Stimulated activated CD4-positive, alpha-beta T cell treated with anti-CD3 and anti-CD28 coated beads, Interleukin-4, amount 100 ng/mL, for 4 hours (primary cell): ENCODE data around the gene MSTN.
"Not testable (repeated sequence)": the region's sequence is repeated elsewhere in the genome, so short reads cannot be mapped to it uniquely, and the experiment has no call there.

ENCODE experiments used
- DNase-seq, 2 experiments: peaks; one replicate each; pipeline ENCODE4 v3.0.0-alpha.2; 2020

Gene MSTN

DNA sequence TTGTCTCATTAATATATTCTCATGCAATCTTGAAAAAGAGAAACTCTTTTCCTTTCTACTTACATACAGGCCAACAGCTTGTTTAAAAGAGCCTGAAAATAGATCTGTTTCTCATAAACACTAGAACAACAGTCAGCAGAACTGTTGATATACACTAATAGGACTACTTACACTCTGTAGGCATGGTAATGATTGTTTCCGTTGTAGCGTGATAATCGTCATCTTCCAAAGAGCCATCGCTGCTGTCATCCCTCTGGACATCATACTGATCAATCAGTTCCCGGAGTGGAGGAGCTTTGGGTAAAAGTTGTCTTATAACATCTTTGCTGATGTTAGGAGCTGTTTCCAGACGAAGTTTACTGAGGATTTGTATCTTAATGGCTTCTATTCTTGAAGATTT lies 476 bp downstream of the MSTN start:
- DNase-seq, result no peak

GRCh38 chr2:190060626-190061025 lies 1.9 kb downstream of the MSTN start:
- no peak for DNase-seq

DNA sequence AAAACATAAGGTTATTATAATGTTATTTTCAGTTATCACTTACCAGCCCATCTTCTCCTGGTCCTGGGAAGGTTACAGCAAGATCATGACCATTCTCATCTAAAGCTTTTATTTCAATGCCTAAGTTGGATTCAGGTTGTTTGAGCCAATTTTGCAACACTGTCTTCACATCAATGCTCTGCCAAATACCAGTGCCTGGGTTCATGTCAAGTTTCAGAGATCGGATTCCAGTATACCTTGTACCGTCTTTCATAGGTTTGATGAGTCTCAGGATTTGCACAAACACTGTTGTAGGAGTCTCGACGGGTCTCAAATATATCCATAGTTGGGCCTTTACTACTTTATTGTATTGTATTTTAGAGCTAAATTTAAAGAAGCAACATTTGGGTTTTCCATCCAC lies 2.5 kb downstream of the MSTN start:
- no peak for DNase-seq

DNA sequence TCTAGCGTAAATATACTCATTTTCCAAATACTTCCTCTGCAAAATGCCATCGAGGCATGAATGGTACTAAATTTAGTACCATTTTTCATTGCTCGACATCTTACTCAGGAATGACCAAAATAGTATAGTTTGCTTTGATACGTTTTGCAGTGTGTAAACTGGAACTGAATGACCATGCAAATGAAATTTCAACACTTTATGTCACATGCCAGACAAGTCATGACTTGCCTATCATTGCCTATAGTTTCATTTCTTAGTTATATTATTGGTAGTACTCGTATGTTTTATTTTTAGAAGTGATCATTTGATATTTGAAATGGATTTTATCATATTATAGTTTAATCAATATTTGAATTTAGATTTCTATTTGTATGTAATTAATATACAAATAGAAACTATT lies 9.1 kb downstream of the MSTN start:
- no peak for DNase-seq

DNA sequence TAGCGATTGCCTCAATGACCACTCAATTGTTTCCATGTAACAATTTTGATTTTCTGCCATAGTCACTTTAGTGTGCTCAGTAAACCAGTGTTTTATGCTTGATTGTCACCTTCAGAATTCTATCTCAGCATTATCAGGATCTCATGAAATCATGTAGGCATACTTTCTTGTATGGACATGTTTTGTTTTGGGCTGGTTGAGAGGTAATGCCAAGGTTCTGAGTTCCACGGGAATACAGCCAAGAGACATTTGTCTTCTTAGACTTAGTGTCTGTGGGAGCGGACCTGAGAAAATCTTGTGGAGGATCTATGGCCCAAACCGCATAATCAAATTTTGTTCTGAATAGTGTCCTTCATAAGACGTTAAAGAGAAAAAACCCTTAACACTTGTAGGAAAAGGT lies 10.2 kb downstream of the MSTN start:
- DNase-seq, result no peak

GRCh38 chr2:190051223-190051622 lies 11.3 kb downstream of the MSTN start:
- no peak for DNase-seq

DNA sequence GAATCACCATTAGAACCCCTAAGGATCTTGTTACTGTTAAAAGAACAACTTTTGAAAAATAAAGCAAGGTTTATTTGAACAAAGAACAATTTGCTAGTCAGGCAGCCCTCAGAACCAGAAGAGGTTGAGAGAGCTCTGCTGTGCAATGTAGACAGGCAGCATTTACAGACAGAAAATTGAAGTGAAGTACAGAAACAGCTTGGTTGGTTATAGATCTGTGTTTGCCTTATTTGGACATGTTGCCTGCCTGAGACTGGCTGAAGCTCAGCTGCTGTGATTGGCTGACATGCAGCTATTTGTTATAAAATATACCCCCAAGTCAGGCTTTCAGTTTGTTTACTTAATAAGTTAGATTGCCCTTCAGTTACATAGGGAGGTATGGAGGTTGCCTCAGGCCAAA lies 12.5 kb downstream of the MSTN start:
- DNase-seq, result no peak

- no peak for DNase-seq
These were observed 17.7 kb downstream of the MSTN start for GRCh38 chr2:190044866-190045265.

DNA sequence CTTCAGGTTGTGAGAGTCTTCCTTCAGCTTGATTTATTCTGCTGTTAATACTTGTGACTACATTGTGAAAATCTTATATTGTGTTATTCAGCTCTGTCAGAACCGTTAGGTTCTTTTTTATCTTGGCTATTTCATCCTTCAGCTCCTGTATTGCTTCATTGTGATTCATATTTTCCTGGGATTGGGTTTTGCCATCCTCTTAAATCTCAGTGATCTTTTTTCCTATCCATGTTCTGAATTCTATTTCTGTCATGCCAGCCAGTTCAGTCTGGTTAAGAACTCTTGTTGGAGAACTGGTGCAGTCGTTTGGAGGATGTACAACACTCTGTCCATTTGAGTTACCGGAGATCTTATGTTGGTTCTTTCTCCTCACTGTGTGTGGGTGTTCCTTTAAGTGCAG lies 19.1 kb downstream of the MSTN start:
- DNase-seq, result no peak

GRCh38 chr2:190036071-190036470 lies 26.5 kb downstream of the MSTN start:
- no peak for DNase-seq

DNA sequence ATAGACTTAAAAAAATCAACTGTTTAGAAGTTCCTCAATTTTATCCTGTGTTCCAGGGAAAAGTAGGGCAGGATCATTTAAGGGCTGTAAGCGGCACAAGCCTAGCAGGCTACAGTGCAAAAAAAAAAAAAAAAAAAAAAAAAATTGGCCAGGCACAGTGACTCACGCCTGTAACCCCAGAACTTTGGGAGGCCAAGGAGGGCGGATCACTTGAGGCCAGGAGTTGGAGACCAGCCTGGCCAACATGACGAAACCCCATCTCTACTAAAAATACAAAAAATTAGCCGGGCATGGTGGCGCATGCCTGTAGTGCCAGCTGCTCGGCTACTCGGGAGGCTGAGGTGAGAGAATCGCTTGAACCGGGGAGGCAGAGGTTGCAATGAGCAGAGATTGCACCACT lies 28.1 kb downstream of the MSTN start:
- not testable (repeated sequence) for DNase-seq

GRCh38 chr2:190031969-190032618 lies 30.4 kb downstream of the MSTN start:
- DNase-seq, result no peak

DNA sequence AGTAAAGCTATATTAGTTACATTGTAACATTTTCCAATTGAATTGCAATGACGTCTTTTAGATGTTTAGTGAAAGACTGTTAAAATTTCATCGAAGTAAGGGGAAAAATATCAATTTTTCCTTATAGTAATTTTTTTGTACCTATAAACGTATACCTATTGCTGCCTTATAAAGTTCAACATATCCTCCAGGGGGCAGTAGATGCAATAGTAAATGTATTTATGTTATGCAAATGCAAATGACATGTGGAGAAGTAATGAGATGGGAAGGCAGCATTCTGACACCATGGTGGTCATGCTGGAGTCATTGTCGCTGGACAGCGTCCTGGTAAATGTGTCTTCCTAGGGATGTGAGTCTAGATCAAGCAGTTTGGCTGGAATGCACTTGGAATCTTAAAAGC lies 38.7 kb downstream of the MSTN start:
- DNase-seq, result no peak

DNA sequence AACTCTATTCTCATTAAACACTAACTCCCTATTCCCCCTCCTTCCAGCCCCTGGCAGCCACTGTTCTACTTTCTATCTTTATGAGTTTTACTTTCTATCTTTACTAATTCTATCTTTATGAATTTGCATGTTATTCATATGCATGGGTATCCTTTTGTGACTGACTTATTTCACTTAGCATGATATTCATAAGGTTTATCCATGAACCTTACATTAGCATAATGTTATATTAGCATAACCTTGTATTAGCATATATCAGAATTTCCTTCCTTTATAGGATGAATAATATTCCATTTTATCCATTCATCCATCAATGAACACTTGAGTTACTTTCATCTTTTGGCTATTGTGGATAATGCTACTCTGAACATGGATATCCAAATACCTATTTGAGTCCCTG lies 41.8 kb downstream of the MSTN start:
- no peak for DNase-seq

DNA sequence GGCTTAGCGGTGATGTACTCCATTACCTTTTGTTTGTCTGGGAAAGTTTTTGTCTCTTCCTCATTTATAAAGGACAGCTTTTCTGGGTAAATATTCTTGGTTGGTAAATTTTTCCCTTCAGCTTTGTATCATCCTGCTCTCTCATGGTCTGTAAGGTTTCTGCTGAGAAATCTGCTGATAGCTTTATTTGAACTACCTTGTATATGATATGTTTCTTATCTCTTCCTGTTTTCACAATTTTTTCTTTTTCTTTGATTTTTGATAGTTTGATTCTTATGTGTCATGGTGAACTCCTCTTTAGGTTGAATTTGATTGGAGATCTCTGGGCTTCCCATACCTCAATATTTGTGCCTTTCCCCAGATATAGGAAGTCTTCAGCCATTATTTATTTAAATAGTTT lies 44.7 kb downstream of the MSTN start:
- DNase-seq, result no peak

GRCh38 chr2:190015969-190016368 lies 46.6 kb downstream of the MSTN start:
- not testable (repeated sequence) for DNase-seq
